AG08395 (cell line): ENCODE results near the gene C6orf15.

ENCODE experiments used
- DNase-seq: peaks from one replicate; pipeline ENCODE4 v3.0.0; 2012; ENCODE audit warnings: mixed read lengths, low spot score

C6orf15 gene

GRCh38 chr6:31107052-31107451 lies 5.3 kb downstream of the C6orf15 start:
- no peak for DNase-seq

- DNase-seq: no peak
Observed at GRCh38 chr6:31103136-31103535, 9.2 kb downstream of the C6orf15 start.

- no peak for DNase-seq
Observed at GRCh38 chr6:31098449-31098938, 13.9 kb downstream of the C6orf15 start.

GRCh38 chr6:31096656-31097055 lies 15.7 kb downstream of the C6orf15 start:
- no peak for DNase-seq

GRCh38 chr6:31096215-31096614 lies 16.2 kb downstream of the C6orf15 start:
- no peak for DNase-seq

- no peak for DNase-seq
Observed at GRCh38 chr6:31094389-31094881, 17.9 kb downstream of the C6orf15 start.

GRCh38 chr6:31092769-31093505 lies 19.4 kb downstream of the C6orf15 start:
- DNase-seq: no peak

GRCh38 chr6:31092238-31092637 lies 20.1 kb downstream of the C6orf15 start:
- no peak for DNase-seq

- DNase-seq: no peak
Observed at GRCh38 chr6:31091680-31092079, 20.7 kb downstream of the C6orf15 start.

- DNase-seq: no peak
Observed at GRCh38 chr6:31090973-31091364, 21.4 kb downstream of the C6orf15 start.

- no peak for DNase-seq
Observed at GRCh38 chr6:31090275-31090972, 22.0 kb downstream of the C6orf15 start.

GRCh38 chr6:31087494-31088089 lies 24.8 kb downstream of the C6orf15 start:
- peak; percentile 94 for DNase-seq

- peak; percentile 46 for DNase-seq
Observed at GRCh38 chr6:31086788-31087440, 25.5 kb downstream of the C6orf15 start.

- peak; percentile 36 for DNase-seq
Observed at GRCh38 chr6:31083742-31084354, 28.5 kb downstream of the C6orf15 start.

GRCh38 chr6:31081872-31082271 lies 30.5 kb downstream of the C6orf15 start:
- no peak for DNase-seq

GRCh38 chr6:31079656-31080261 lies 32.6 kb downstream of the C6orf15 start:
- peak; percentile 69 for DNase-seq

- DNase-seq: no peak
Observed at GRCh38 chr6:31076611-31077010, 35.8 kb downstream of the C6orf15 start.

- peak; percentile 46 for DNase-seq
Observed at GRCh38 chr6:31075528-31075927, 36.8 kb downstream of the C6orf15 start.

- no peak for DNase-seq
Observed at GRCh38 chr6:31074401-31074800, 38.0 kb downstream of the C6orf15 start.

GRCh38 chr6:31070711-31071197 lies 41.6 kb downstream of the C6orf15 start:
- DNase-seq: peak; percentile 76

GRCh38 chr6:31068669-31069340 lies 43.6 kb downstream of the C6orf15 start:
- peak; percentile 83 for DNase-seq
